HG03095 (cell line): ENCODE data around the gene DCXR.

Source experiments
- ATAC-seq: cut with Tn5 transposase; IDR thresholded peaks from one replicate; pipeline ENCODE4 v1.9.1; 2021; ENCODE audit warnings: moderate library complexity; ENCODE audit not compliant: unreplicated experiment

DCXR gene

GRCh38 chr17:82013772-82014321 lies 23.6 kb downstream of the DCXR start:
- no peak for ATAC-seq

DNA sequence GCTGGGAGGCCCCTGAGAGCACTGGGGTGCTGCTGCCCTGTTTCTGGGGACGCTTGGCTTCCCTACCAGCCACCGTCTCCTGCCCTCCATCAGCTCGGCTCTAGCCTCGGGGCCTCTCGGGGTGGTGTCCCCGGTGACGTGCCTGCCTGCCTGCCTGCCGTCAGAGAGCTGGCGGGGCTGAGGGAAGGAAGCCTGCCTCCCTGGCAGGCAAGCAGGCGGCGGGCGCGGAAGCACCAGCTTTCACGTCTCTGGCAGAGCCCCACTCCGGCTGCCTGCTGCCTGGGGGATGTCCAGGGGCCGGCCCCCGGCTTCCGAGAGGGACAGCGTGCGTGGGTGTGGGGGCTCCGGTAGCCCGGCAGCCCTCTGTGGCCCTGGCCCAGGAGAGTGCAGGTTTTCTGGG lies 24.2 kb downstream of the DCXR start:
- ATAC-seq: no peak

DNA sequence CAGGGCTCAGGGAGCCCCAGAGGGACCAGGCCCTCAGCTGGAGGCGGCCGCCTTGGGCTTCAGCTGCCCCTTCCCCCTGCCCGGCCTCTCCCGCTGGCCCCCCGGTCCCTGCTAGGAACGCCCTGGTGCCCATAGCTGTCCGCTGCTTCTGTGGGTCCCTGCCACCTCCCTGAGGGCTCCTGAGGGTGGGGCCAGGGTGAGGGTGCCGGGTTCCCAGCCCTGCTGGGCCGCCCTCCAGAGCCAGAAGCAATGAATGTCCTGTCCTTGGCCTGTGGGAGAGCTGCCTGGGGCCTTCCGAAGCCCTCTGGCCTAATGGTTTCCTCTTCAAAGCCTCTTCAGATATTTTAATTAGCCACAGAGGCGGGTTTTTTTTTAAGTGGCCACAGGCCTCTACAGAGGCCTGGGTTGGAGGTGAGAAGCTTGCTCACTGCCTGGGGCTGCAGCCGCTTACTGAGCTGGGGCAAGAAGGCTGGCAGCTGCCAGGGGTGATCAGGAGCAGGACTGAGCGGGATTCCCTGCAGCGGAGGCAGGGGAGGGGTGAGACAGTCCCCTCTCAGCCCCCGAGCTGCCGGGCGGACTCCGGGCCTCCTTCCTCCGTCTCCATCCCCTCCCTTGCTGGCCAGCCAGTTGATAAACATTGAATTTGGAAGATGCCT lies 24.7 kb downstream of the DCXR start:
- no peak for ATAC-seq

DNA sequence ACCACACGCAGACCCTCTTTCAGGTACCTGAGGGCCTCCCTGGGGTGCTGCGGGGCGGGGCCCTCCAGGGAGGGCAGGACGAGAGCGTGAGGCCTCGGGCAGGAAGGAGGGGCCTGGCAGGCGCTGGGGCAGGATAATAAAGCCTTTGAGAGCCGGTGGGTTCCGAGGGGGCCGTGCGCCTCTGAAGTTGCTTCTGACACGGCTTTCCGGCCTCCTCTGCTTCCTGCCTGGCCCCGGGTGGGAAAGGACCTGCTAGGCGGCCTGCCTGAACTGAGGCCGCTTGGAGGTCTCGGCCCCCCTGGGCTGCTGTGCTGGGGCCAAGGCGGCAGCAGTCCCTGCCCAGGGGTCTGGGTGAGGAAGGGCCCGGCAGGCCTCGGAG lies 25.2 kb downstream of the DCXR start:
- ATAC-seq: no peak

- no peak for ATAC-seq
Measured at GRCh38 chr17:82011617-82012187, 25.8 kb downstream of the DCXR start.

DNA sequence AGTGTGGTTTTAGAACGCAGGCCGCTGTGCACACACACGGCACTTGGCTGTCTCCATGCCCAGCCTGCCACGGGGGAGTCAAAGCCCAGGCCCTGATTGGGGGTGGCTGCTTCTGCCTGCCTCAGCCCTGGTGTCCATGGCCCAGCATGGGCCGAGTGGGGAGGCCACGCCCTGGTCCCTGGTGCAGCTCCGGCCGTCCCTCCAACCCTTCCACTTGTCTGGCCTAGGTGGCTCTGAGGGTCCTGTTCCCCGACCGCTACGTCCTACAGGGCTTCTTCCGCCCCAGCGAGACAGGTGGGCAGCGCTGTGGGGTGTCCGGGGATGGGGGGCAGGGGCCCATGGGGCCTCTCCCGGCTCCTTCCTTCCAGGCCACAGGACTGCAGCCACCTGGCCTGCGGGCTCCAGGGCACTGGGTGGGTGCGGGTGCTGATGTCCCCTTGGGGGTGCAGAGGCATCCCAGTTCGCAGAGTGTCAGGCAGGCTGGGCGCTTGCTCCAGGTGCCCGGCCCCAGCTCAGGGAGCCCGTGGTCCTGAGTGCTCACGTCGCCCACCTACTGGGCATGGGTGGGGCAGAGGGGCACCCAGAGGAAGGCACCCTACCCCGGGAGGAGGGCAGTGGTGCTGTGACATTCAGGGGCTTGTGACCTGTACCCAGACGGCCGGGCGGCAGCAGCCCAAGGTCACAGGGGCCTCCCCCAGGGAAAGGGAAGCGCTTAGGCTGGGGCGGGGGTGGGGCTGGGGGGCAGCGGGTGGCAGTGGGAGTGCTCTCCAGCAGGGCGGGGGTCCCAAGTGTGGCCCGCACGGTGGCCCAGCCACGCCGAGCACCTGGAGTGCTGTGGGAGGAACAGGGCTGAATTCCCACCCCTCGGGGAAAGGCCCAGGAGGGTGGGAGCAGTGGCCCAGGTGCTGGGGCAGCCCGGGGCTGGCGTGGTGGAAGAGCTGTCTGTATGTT lies 26.6 kb downstream of the DCXR start:
- ATAC-seq: no peak

DNA sequence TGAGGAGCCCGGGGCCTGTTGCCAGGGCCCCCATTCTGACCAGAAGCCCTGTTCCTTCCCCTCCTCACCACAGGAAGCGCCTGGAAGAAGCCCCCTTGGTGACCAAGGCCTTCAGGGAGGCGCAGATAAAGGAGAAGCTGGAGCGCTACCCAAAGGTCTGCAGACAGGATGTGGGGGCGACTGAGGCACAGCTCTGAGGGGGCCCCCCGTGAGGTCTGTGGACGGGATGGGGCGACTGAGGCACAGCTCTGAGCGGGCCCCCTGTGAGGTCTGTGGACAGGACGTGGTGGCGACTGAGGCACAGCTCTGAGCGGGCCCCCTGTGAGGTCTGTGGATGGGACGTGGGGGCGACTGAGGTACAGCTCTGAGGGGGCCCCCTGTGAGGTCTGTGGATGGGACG lies 28.1 kb downstream of the DCXR start:
- ATAC-seq: no peak

GRCh38 chr17:82008941-82009405 lies 28.5 kb downstream of the DCXR start:
- ATAC-seq: no peak

- no peak for ATAC-seq
Measured at GRCh38 chr17:82008258-82008940, 29.1 kb downstream of the DCXR start.

GRCh38 chr17:82007495-82008257 lies 29.8 kb downstream of the DCXR start:
- no peak for ATAC-seq

DNA sequence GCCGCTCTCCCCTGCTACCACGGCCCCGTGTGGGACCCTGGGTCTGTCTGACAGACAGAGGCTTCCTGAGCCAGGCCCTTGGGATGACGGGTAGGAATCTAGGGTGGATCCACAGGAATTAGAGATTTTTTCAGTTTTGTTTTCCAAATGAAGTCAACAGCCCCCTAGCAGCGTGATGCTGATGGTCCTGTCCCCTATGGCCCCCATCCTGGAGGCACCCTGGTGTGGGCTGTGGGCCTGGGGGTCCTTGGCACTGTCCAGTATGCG lies 30.3 kb downstream of the DCXR start:
- ATAC-seq: no peak

GRCh38 chr17:82006468-82007227 lies 30.8 kb downstream of the DCXR start:
- ATAC-seq: no peak

DNA sequence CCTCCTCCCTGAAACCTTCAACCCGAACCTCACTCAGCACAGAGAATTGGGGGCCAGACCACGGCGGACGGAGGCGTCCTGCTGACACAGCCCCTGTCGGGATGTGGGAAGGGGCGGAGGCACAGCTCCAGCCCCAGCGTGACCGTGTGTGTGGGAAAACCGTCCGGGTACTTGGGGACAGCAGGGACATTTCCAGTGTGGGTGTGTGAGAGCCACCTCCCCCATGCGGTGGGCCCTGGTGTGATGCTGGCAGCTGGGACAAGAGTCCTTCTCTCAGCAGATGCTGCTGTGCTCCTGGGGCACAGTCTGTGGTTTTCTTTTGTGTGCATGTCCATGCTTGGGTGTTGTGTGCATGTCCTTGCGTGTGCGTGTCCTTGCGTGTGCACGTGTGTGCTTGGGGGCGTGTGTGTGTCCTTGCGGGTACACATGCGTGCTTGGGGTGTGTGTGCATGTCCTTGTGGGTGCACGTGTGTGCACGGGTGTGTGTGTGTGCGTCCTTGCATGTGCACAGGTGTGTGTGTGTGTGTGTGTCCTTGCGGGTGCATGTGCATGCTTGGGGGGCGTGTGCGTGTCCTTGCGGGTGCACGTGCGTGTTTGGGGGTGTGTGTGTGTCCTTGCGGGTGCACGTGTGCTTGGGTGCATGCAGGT lies 31.7 kb downstream of the DCXR start:
- no peak for ATAC-seq

- ATAC-seq: no peak
Measured at GRCh38 chr17:82004517-82005455, 32.7 kb downstream of the DCXR start.

- ATAC-seq: no peak
Measured at GRCh38 chr17:82003411-82004381, 33.8 kb downstream of the DCXR start.

- ATAC-seq: no peak
Measured at GRCh38 chr17:82001571-82002056, 35.9 kb downstream of the DCXR start.
